Transverse colon (tissue), 4 donors: ENCODE measurements around the gene SCN5A.

Experiments used
- CTCF ChIP-seq, 5 experiments: fragments of 200-600 bp in 3 of 5; fragments of 450-650 bp in 2 of 5; sonication (generic) in 3 of 5; IDR thresholded peaks; 1 replicate in 2 of 5; 2 replicates in 3 of 5; pipeline ENCODE4 v1.5.1; 2016 to 2017; ENCODE audit warnings: antibody characterized with exemption in 5 of 5, inconsistent platforms in 3 of 5, mild to moderate bottlenecking in 2 of 5, moderate library complexity in 1 of 5
- POLR2A ChIP-seq: fragments of 450-650 bp; IDR thresholded peaks from one replicate; pipeline ENCODE4 v1.6.1; 2016; ENCODE audit warnings: antibody characterized with exemption, mild to moderate bottlenecking, moderate library complexity
- POLR2AphosphoS5 ChIP-seq, 3 donors: sonication (generic); formaldehyde crosslinking; IDR thresholded peaks; one replicate each; pipeline ENCODE4 v1.6.1; 2016; ENCODE audit warnings: antibody characterized with exemption in 3 of 3

GRCh38 chr3:38644662-38645053, 4.8 kb downstream of the SCN5A start:
- no peak for TF ChIP-seq CTCF (IDR thresholded peaks at IDR 0.05)
- TF ChIP-seq POLR2A: no peak
- no peak for TF ChIP-seq POLR2AphosphoS5 (IDR thresholded peaks at IDR 0.05)
